HFF-Myc (cell line): Measurements from ENCODE around the gene GMCL2.

ENCODE experiments used
- DNase-seq: peaks from one replicate; pipeline ENCODE4 v3.0.0-alpha.2; 2011; ENCODE audit warnings: low read depth; ENCODE audit errors: extremely low read depth
- H3K4me3 ChIP-seq: replicated peaks from 2 replicates; pipeline ENCODE4 v1.5.1; 2011; ENCODE audit warnings: low read depth, mild to moderate bottlenecking, control low read depth, low read length
- TF ChIP-seq, protein P1 (sequence below): IDR thresholded peaks from 2 replicates; pipeline ENCODE4 v1.5.1; 2012; ENCODE audit warnings: mild to moderate bottlenecking, low read depth, low read length, control low read depth; ENCODE audit errors: missing control alignments

GMCL2 gene

DNA sequence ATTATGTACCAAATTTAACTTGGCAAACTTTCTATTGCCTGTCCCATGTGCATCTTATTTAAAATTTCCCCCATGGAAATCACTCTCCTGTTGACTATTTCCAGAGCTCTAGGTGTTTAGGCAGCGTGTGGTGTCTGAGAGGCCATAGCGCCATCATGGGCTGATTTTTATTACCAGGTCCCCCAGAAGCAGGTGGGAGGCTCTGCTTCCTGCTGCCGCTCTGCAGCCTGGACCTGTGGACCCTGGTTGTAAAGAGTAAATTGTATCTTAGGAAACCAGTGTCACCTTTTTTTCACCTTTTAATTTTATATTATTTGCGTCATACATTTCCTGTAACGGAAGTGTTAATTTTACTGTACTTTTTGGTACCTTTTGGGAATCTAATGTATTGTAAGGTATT, 23.5 kb upstream of the GMCL2 start:
- TF ChIP-seq, protein P1, sequence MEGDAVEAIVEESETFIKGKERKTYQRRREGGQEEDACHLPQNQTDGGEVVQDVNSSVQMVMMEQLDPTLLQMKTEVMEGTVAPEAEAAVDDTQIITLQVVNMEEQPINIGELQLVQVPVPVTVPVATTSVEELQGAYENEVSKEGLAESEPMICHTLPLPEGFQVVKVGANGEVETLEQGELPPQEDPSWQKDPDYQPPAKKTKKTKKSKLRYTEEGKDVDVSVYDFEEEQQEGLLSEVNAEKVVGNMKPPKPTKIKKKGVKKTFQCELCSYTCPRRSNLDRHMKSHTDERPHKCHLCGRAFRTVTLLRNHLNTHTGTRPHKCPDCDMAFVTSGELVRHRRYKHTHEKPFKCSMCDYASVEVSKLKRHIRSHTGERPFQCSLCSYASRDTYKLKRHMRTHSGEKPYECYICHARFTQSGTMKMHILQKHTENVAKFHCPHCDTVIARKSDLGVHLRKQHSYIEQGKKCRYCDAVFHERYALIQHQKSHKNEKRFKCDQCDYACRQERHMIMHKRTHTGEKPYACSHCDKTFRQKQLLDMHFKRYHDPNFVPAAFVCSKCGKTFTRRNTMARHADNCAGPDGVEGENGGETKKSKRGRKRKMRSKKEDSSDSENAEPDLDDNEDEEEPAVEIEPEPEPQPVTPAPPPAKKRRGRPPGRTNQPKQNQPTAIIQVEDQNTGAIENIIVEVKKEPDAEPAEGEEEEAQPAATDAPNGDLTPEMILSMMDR: no peak
- no peak for DNase-seq
- no peak overlapping the region for H3K4me3 ChIP-seq

DNA sequence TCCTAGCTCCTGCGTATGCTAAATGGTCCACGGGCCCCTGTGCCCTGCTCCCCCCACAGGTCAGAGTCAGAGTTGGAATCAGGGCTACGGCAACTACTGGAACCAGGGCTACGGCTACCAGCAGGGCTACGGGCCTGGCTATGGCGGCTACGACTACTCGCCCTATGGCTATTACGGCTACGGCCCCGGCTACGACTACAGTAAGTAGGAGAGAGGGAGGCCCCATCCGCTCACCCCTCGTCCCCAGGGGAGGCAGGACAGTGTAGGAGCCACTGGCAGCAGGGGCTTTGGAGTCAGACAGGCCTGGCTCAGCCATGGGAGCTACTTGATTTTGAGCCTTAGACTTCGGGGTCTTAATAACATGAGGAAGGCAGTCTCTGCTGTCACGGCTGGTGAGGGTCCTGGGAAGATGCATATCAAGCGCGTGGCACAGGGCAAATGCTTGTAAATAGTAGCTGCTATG, 22.9 kb upstream of the GMCL2 start:
- DNase-seq: no peak
- no peak overlapping the region for H3K4me3 ChIP-seq
- TF ChIP-seq, protein P1: no peak

DNA sequence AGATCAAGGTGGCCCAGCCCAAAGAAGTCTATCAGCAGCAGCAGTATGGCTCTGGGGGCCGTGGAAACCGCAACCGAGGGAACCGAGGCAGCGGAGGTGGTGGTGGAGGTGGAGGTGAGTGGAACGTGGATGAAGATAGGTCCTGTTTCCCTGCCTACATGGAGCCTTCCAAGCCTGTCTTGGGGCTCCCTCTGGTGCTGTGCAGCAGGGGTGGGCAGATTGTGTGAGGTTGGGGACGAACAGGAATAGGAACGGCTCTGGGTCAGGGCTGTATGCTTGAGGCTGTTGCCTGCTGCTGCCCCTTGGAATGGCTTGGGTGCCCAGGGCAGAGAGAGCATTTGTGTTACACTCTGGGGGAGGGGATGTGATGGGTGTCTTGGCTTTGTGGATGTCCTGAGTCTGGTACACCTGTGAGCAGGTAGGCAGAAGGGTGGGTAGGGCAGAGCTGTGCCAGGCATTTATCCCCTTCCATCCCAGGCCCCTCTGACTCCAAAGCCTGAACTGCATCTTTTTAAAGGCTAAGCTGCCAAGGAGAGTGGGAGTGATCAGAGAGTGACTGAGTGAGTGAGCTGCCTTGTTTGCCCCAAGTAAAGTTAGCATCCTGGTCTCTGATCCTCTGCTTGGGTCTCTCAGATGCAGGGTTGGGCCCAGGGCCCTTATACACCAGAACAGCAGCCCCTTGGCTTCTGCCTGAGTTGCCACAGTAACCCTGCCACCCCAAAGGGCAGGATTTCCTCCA, 22.3 kb upstream of the GMCL2 start:
- TF ChIP-seq, protein P1: no peak
- DNase-seq: no peak

DNA sequence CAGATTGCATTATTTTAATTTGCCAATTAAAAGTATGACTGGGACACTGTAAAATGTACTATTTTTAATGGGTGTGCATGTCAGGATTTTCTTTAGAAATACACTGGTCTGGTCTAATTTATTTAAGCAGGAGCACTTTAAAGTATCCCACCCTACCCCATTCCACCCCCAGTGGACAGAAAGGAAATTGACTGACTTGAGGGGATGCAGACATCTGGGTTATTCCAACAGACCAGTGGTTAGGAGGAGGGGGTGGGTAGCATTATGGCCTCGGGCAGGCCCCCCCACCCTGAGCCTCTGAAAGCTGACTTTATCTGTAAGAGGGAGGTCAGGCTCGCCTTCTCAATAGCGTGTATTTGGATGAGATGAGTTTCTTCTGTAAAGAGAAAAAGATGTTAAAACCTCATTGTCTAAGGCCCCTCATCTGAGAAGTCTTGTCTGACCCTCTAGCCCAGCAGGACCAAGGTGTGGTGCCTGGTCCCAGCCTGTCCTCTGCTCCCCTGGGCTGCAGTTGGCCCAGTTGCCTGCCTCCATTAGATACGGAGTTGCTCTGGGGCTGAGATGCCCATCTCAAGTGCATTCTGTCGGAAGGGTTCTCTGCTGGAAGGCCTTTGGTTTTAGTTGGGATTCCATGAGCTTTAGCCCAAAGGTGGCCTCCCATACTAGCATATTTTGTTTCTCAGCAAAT, 21.5 kb upstream of the GMCL2 start:
- no peak overlapping the region for H3K4me3 ChIP-seq
- no peak for DNase-seq
- TF ChIP-seq, protein P1: peak; percentile 15

More for the DNA sequence above, 22.3 kb upstream of the GMCL2 start:
- H3K4me3 ChIP-seq: no peak overlapping the region

DNA sequence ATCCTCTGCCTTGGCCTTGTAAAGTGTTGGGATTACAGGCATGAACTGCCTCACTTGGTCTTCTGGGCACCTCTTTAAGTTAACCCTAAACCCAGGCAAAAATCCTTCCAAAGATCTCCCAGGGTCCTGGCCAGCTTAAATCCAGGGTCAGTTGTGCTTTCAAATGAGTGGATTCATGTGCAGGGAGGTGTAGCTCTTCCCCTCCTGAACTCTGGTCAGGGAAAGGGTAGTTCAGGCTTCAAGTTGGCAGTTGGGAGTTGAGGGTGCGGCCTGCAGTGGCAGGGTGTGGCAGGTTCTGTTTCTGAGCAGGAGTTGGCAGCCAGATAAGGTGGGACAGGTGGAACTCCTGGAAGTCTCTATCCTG, 20.7 kb upstream of the GMCL2 start:
- DNase-seq: no peak
- no peak overlapping the region for H3K4me3 ChIP-seq
- TF ChIP-seq, protein P1: no peak

DNA sequence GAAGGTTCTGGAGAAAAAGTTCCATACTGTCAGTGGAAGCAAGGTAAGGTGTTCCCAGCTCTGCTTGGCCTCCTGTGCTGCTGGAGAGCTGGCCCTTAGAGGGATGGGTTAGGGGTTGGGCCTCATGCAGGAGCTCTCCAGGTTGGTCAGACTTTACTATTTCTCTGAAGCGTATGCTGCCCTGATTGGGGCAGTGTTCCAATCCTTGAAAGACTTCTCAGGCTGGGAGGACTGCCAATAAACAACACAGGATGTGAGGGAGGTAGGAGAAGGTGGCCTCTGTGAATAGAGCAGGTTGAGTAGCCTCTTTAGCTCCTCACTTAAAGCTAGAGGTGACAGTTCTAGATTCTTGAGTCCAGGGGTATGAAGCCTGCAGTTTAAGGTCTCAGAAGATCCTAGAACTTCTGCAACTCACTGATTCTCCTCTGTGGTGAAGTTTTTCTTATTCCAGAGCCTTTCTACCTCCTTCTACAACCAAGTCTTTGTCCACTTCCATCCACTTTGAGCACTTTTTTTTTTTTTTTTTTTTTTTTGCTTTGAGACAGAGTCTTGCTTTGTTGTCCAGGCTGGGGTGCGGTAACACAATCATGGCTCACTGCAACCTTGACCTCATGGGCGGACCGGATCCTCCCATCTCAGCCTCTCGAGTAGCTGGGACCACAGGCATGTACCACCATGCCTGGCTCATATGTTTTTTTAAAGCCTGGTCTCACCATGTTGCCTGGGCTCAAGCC, 20.2 kb upstream of the GMCL2 start:
- peak overlapping the region; percentile 97 for H3K4me3 ChIP-seq
- DNase-seq: no peak

More for the DNA sequence above, 20.2 kb upstream of the GMCL2 start:
- TF ChIP-seq, protein P1: no peak
